ENCODE measurements around the gene FCN3. TPM values are rescaled to one million over a fixed set of nuclear protein-coding genes. Genes with fewer than 3 reads are reported as not detected.

FCN3 gene
- total RNA-seq, 1 donor from 2014 or later = not detected

DNA sequence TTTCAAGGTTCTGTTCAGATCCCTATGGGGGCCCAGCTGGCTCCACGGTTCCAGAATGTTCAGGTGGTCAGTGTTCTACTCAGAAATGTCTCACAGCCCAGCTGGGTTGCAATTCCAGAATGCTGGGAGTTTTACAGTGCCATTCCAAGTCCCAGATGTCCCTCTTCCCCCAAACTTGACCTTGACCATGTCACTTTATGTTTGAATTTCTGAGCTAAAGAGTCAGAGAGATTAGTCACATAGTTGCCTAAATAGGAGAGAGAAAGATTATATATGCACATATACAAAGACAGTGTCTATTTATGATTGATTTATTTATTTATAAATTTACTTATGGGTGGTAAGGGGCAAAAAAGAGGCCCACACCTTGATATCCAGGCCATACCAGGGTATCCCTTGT is 20.3 kb upstream of the FCN3 start:
- peaks cover 33% of the 10 kb centered on the region for H3K4me1 Mint-ChIP-seq (ENCODE audit: unreplicated experiment)
- H3K27ac Mint-ChIP-seq = peak overlapping the region; percentile 56
- no peaks in the 10 kb centered on the region for H3K9me3 Mint-ChIP-seq
- TF ChIP-seq, protein P1, sequence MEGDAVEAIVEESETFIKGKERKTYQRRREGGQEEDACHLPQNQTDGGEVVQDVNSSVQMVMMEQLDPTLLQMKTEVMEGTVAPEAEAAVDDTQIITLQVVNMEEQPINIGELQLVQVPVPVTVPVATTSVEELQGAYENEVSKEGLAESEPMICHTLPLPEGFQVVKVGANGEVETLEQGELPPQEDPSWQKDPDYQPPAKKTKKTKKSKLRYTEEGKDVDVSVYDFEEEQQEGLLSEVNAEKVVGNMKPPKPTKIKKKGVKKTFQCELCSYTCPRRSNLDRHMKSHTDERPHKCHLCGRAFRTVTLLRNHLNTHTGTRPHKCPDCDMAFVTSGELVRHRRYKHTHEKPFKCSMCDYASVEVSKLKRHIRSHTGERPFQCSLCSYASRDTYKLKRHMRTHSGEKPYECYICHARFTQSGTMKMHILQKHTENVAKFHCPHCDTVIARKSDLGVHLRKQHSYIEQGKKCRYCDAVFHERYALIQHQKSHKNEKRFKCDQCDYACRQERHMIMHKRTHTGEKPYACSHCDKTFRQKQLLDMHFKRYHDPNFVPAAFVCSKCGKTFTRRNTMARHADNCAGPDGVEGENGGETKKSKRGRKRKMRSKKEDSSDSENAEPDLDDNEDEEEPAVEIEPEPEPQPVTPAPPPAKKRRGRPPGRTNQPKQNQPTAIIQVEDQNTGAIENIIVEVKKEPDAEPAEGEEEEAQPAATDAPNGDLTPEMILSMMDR (conservative IDR thresholded peaks at IDR 0.05) = no peak
- peak overlapping the region; percentile 49 for H3K4me3 Mint-ChIP-seq
- no peak for DNase-seq (ENCODE audit: extremely low spot score, unreplicated experiment)
- H3K36me3 Mint-ChIP-seq = no peaks in the 10 kb centered on the region
- H3K27me3 Mint-ChIP-seq = peaks cover 10% of the 10 kb centered on the region

DNA sequence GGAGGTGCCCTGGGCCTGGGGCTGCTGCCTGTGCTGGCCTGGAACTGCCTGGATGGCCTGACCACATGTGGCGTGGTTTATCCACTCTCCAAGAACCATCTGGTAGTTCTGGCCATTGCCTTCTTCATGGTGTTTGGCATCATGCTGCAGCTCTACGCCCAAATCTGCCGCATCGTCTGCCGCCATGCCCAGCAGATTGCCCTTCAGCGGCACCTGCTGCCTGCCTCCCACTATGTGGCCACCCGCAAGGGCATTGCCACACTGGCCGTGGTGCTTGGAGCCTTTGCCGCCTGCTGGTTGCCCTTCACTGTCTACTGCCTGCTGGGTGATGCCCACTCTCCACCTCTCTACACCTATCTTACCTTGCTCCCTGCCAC is 19.6 kb upstream of the FCN3 start:
- H3K4me3 Mint-ChIP-seq = peak overlapping the region; percentile 45
- TF ChIP-seq, protein P1 (conservative IDR thresholded peaks at IDR 0.05) = no peak
- no peak for DNase-seq (ENCODE audit: extremely low spot score, unreplicated experiment)
- H3K9me3 Mint-ChIP-seq = no peaks in the 10 kb centered on the region
- peaks cover 10% of the 10 kb centered on the region for H3K27me3 Mint-ChIP-seq
- peak overlapping the region; percentile 56 for H3K27ac Mint-ChIP-seq
- H3K4me1 Mint-ChIP-seq (ENCODE audit: unreplicated experiment) = peaks cover 31% of the 10 kb centered on the region
- no peaks in the 10 kb centered on the region for H3K36me3 Mint-ChIP-seq

DNA sequence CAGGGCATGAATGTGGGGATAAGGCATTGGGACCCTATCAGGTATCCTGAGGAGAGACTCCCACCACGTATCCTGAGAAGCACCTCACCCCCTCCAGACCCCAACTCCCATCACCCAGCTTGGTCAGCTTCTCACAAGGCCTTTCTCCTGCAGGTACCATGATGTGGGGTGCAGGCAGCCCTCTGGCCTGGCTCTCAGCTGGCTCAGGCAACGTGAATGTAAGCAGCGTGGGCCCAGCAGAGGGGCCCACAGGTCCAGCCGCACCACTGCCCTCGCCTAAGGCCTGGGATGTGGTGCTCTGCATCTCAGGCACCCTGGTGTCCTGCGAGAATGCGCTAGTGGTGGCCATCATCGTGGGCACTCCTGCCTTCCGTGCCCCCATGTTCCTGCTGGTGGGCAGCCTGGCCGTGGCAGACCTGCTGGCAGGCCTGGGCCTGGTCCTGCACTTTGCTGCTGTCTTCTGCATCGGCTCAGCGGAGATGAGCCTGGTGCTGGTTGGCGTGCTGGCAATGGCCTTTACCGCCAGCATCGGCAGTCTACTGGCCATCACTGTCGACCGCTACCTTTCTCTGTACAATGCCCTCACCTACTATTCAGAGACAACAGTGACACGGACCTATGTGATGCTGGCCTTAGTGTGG is 19.1 kb upstream of the FCN3 start:
- Mint-ChIP-seq H3K4me3 (peak overlapping the region; percentile 86), H3K36me3 (no peaks in the 10 kb centered on the region), H3K4me1 (ENCODE audit: unreplicated experiment) (peaks cover 26% of the 10 kb centered on the region), H3K27me3 (peaks cover 10% of the 10 kb centered on the region), H3K27ac (peak overlapping the region; percentile 56), H3K9me3 (no peaks in the 10 kb centered on the region)
- no peak for DNase-seq (ENCODE audit: extremely low spot score, unreplicated experiment)
- TF ChIP-seq, protein P1 (conservative IDR thresholded peaks at IDR 0.05) = no peak

DNA sequence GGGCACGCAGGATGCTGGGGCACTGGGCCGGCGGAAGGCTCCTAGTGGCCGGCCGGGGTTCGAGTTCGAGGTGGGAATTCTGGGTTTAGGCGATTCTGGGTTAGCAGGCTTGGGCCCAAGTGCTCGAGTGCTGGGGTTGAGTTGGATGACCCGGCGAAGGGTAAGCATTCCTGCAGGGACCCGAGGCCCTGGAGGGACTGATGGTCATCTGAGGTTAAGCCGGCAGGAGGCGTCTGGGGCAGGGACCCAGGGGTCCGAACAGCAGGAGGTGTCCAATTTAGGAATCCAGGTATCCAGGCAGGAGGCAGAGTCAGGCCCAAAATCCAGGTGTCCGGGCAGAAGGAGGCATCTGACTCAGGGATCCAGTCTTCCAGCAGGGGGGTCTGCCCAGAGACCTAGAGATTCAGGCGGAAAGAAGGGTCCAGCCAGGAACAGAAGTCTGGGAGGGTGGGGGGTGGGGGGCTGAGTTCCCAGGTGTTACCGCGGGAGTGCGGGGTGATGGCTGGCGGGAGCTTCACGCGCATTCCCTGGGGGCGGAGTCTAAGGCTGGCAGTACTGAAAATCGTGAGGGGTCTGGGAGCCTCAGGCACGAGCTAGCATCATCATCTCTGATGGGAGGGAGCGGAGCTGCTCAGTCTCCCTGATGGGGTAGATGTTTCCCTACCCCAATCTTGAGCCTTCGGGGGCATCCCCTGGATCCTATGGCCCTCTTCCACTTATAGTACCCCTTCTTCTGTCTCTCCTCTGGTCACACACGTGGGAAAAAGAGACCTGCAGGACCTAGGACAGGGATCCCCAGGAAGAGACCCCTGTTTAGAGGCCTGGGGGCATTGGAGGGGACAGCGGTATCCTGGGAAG is 18.4 kb upstream of the FCN3 start:
- TF ChIP-seq, protein P1 (conservative IDR thresholded peaks at IDR 0.05) = peak; percentile 54
- H3K4me1 Mint-ChIP-seq (ENCODE audit: unreplicated experiment) = peaks cover 26% of the 10 kb centered on the region
- H3K36me3 Mint-ChIP-seq = no peaks in the 10 kb centered on the region
- H3K27ac Mint-ChIP-seq = peak overlapping the region; percentile 70
- DNase-seq (ENCODE audit: extremely low spot score, unreplicated experiment) = no peak
- peaks cover 13% of the 10 kb centered on the region for H3K27me3 Mint-ChIP-seq
- peak overlapping the region; percentile 86 for H3K4me3 Mint-ChIP-seq
- H3K9me3 Mint-ChIP-seq = no peaks in the 10 kb centered on the region

DNA sequence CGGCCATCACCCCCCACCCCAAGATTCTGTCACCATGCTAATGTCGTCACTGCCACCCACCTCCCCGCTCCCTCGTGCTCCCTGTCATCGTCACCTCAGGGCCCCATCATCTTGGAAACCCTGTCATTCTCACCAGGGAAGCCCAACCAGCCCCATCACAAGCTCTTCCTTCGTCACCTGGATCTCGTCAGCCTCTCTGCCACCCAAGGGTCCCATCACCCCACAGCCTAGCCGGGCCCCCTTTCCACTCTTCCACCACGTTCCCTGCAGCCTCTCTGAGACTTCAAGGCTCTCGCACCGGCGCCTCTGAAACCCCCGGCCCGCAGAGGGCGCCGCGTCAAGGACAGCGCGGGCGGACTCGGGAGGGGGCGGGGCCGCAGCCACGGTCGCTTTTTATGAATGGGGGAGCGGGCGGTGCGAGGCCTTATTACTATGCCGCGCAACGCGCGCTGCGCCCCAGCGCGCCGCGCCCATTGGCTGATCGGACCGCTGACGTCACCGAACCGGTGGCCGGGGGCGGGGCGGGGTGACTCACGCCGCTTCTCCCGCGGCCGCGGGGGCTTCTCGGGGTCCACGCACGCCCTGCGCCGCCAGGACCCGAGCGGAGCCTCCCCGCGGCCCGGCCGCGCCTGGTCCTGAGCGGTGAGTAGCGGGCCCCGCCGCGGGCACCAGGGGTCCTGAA is 17.6 kb upstream of the FCN3 start, which contains the start of gene GPR3:
Gene GPR3 (plus strand): TSS at position 527 of the 682 bp plus-strand sequence. CDS start 1,177 bp downstream, outside the sequence.
- H3K36me3 Mint-ChIP-seq = no peaks in the 10 kb centered on the region
- peaks cover 13% of the 10 kb centered on the region for H3K27me3 Mint-ChIP-seq
- peak; percentile 92 for DNase-seq (ENCODE audit: extremely low spot score, unreplicated experiment)
- H3K27ac Mint-ChIP-seq = peak within 1 kb of the TSS; percentile 88
- peaks cover 23% of the 10 kb centered on the region for H3K4me1 Mint-ChIP-seq (ENCODE audit: unreplicated experiment)
- TF ChIP-seq, protein P1 (conservative IDR thresholded peaks at IDR 0.05) = peak; percentile 65
- H3K4me3 Mint-ChIP-seq = peak within 1 kb of the TSS; percentile 89
- no peaks in the 10 kb centered on the region for H3K9me3 Mint-ChIP-seq

Data from type B pancreatic cell (in vitro differentiated cells).